Measurements from ENCODE around the gene DNAI1. TPM values are rescaled to one million over a fixed set of nuclear protein-coding genes. Genes with fewer than 3 reads are reported as not detected.

Gene DNAI1
- total and polyA plus RNA-seq, 8 donors = 0.29 to 11.6 (median 4.8) TPM

DNA sequence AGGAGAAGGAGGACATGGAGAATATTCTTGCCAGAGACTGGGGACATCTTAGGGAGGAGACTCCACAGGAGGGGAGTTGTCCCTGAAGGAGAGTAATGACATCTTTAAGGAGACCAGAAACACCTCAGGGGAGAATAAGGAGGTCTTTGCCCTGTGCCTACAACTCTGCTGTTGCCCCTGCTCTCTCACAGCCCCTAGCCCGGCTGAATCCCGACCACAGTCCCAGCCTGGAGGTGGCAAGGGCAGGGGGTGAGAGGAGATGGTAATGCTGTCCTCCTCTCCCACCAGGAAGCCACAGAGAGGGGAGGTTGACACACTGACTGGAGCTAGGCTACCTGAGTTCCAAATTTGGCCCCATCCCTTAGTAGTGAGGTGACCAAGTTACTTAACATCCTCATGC, 94.4 kb downstream of the DNAI1 start:
- Histone ChIP-seq H3K9me3 (no peaks in the 10 kb centered on the region), H3K27me3 (peaks cover 0 to 39% of the 10 kb centered on the region in 2 donors), H3K4me3 (no peak overlapping the region), H3K36me3 (no peaks in the 10 kb centered on the region), H3K27ac (no peak overlapping the region), H3K4me1 (no peaks in the 10 kb centered on the region)
- TF ChIP-seq, protein P1, sequence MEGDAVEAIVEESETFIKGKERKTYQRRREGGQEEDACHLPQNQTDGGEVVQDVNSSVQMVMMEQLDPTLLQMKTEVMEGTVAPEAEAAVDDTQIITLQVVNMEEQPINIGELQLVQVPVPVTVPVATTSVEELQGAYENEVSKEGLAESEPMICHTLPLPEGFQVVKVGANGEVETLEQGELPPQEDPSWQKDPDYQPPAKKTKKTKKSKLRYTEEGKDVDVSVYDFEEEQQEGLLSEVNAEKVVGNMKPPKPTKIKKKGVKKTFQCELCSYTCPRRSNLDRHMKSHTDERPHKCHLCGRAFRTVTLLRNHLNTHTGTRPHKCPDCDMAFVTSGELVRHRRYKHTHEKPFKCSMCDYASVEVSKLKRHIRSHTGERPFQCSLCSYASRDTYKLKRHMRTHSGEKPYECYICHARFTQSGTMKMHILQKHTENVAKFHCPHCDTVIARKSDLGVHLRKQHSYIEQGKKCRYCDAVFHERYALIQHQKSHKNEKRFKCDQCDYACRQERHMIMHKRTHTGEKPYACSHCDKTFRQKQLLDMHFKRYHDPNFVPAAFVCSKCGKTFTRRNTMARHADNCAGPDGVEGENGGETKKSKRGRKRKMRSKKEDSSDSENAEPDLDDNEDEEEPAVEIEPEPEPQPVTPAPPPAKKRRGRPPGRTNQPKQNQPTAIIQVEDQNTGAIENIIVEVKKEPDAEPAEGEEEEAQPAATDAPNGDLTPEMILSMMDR (IDR thresholded peaks at IDR 0.05) = no peak
- ATAC-seq = no peak
- intact Hi-C loops (cut with DNase I) = no loop called here
- peak in 2 of 4 donors; percentile 7 to 38 for DNase-seq

DNA sequence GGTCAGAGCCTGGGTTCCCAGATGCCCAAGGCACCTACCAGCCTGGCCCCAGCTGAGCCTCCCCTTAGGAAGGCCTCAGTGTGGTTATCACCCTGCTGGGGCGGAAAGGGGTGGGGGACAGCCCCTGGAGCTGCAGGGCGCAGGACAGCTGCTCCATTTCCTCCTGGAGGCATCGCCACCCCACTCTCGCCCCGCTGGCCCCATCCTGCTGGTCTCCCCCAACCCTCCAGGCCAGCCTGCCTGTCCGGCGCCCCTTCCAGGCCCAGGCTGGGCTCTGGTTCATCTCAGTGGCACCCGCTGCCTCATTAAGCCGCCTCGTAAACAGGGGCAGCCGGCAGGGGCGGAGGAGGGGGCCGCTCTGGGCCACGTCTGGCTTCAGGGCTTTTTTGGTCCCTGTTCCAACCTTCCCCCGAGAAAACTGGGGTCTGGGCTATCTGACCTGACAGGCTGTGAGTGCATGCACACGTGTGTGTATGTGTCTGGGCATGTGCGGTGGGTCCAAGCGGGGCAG, 95.0 kb downstream of the DNAI1 start:
- H3K9me3 ChIP-seq = no peaks in the 10 kb centered on the region
- H3K27me3 ChIP-seq = peaks cover 0 to 39% of the 10 kb centered on the region in 2 donors
- H3K4me3 ChIP-seq = no peak overlapping the region
- DNase-seq (peak in 2 of 4 donors; percentile 31 to 73), ATAC-seq (no peak)
- intact Hi-C loops (cut with DNase I) = no loop called here
- H3K4me1 ChIP-seq = no peaks in the 10 kb centered on the region
- H3K27ac ChIP-seq = no peak overlapping the region
- TF ChIP-seq, protein P1 (IDR thresholded peaks at IDR 0.05) = no peak
- no peaks in the 10 kb centered on the region for H3K36me3 ChIP-seq

DNA sequence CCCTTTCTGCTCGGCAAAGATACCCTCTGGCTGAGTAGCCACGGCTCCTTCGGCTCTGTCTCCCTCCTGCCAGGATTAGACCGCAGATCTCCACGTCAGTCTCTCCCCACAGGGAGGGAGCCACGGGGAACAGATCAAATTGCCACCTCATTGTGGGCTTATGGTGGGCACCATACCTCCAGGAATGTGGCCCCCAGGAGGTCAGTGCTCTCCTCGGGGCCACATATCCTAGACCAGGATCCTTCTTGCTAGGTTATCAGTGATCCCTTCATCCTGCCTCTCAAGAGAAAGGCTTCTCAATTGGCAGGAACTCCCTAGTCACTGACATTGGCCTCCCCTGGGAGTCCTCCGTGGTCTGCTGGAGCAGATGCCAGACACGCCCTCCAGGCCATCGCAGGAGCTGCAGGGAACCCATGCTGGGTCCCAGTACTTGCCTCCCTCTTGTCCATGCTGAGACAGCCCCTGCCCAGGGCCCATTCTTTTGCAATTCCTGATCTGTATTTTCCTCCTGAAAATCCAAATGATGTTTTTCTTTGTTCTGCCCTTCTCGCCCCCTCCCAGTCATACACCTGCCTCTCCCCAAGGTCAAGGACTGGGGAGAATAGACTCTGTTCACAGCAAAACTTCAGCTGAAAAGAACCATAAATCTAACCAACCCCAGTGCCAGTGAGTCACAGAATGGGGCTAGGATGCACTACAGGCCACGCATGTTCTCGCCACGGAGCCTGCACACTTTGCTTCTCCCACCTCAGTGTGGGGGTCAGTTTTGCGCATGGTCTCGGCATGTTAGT, 95.8 kb downstream of the DNAI1 start:
- TF ChIP-seq, protein P1 (IDR thresholded peaks at IDR 0.05) = no peak
- peaks cover 0 to under 1% of the 10 kb centered on the region in 2 donors for H3K4me1 ChIP-seq
- peak in 2 of 4 donors; percentile 11 to 24 for DNase-seq
- H3K27ac ChIP-seq = no peak overlapping the region
- H3K9me3 ChIP-seq = no peaks in the 10 kb centered on the region
- H3K36me3 ChIP-seq = no peaks in the 10 kb centered on the region
- no peak overlapping the region for H3K4me3 ChIP-seq
- intact Hi-C loops (cut with DNase I) = no loop called here
- peaks cover 0 to 46% of the 10 kb centered on the region in 2 donors for H3K27me3 ChIP-seq
- ATAC-seq = no peak

DNA sequence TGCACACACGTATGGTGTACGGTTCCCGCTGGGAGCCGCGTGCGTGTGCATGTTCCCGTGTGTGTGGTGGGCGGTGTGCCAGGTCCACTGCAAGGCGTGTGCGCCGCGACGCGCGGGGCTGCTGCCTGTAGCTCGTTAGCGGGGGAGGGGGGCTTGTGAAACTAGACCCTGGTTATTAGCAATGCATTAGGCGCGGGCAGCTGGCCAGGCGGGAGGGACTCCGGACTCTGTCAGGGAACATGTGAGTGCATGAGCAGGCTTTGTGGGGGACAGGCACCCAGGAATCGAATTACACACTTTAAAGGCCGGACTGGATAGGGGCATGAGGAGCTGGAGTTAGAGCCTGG, 96.4 kb downstream of the DNAI1 start:
- TF ChIP-seq, protein P1 (IDR thresholded peaks at IDR 0.05) = no peak
- ATAC-seq (no peak), DNase-seq (peak in 2 of 4 donors; percentile 32 to 63)
- Histone ChIP-seq H3K27ac (no peak overlapping the region), H3K4me3 (no peak overlapping the region), H3K4me1 (peaks cover 0 to 6% of the 10 kb centered on the region in 2 donors), H3K27me3 (peaks cover 0 to 52% of the 10 kb centered on the region in 2 donors), H3K9me3 (no peaks in the 10 kb centered on the region), H3K36me3 (no peaks in the 10 kb centered on the region)
- intact Hi-C loops (cut with DNase I) = no loop called here

DNA sequence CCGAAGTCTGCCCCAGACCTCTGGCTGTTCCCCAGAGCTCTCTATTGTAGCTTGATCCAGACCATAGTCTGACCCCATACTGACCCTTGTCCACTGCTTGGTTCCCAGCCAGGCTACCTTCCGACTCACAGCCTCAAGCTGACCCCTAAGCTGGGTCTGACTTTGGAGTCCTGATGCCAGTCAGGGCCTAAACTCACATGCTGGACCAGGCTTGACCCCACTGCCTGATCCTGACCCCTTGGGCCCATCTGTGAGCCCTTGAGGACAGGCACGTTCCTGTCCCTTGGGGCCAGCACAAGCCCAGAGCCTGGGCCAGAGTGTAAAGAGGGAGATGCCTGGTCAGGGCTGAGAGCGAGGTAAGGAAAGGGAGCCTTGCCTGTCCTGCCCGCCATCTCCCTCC, 96.9 kb downstream of the DNAI1 start:
- TF ChIP-seq, protein P1 (IDR thresholded peaks at IDR 0.05) = no peak
- intact Hi-C loops (cut with DNase I) = no loop called here
- no peak for ATAC-seq
- H3K36me3 ChIP-seq = no peaks in the 10 kb centered on the region
- peaks cover 3 to 10% of the 10 kb centered on the region in 2 donors for H3K4me1 ChIP-seq
- H3K4me3 ChIP-seq = no peak overlapping the region
- peaks cover 0 to 57% of the 10 kb centered on the region in 2 donors for H3K27me3 ChIP-seq
- H3K9me3 ChIP-seq = no peaks in the 10 kb centered on the region
- peak in 2 of 4 donors; percentile 14 to 33 for DNase-seq
- no peak overlapping the region for H3K27ac ChIP-seq
